Stomach (tissue), 4 donors: Measurements from ENCODE around the gene ABCC9.

ENCODE experiments used
- EP300 ChIP-seq: sonication (generic); formaldehyde crosslinking; IDR thresholded peaks from one replicate; pipeline ENCODE4 v1.6.1; 2017; ENCODE audit warnings: antibody characterized with exemption
- POLR2A ChIP-seq, 4 donors: fragments of 450-650 bp; IDR thresholded peaks; one replicate each; pipeline ENCODE4 v1.6.1; 2016; ENCODE audit warnings: antibody characterized with exemption in 4 of 4, control low read depth in 2 of 4, mild to moderate bottlenecking in 1 of 4, moderate library complexity in 1 of 4
- POLR2AphosphoS5 ChIP-seq, 3 donors: sonication (generic); formaldehyde crosslinking; IDR thresholded peaks; one replicate each; pipeline ENCODE4 v1.6.1; 2016; ENCODE audit warnings: antibody characterized with exemption in 3 of 3
- TF ChIP-seq, protein P1 (sequence below), 7 experiments: fragments of 450-650 bp in 4 of 7; fragments of 200-600 bp in 3 of 7; sonication (generic) in 3 of 7; IDR thresholded peaks; one replicate each; pipeline ENCODE4 v1.5.1; 2016 to 2019; ENCODE audit warnings: antibody characterized with exemption in 7 of 7, control low read depth in 2 of 7, mild to moderate bottlenecking in 1 of 7

DNA sequence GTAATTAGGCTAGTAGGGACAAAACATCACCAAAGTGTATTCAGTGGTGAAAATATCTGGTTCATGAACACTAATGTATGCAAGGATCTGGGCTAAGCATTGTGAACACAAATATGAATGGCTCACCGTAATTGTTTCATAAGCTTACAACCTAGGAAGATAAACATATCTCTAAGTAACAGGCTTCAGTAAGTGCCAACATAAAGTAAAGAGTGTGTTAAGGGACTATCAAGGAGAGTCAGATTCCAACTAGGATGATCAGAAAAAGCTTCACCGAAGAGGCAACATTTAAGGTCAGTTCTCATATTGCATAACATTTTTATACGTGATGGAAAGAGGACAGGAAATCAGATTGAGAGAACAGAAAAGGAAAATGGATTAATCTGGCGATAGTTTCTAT lies 29.4 kb downstream of the ABCC9 start:
- TF ChIP-seq, protein P1, sequence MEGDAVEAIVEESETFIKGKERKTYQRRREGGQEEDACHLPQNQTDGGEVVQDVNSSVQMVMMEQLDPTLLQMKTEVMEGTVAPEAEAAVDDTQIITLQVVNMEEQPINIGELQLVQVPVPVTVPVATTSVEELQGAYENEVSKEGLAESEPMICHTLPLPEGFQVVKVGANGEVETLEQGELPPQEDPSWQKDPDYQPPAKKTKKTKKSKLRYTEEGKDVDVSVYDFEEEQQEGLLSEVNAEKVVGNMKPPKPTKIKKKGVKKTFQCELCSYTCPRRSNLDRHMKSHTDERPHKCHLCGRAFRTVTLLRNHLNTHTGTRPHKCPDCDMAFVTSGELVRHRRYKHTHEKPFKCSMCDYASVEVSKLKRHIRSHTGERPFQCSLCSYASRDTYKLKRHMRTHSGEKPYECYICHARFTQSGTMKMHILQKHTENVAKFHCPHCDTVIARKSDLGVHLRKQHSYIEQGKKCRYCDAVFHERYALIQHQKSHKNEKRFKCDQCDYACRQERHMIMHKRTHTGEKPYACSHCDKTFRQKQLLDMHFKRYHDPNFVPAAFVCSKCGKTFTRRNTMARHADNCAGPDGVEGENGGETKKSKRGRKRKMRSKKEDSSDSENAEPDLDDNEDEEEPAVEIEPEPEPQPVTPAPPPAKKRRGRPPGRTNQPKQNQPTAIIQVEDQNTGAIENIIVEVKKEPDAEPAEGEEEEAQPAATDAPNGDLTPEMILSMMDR (IDR thresholded peaks at IDR 0.05) = no peak
- no peak for TF ChIP-seq POLR2A (IDR thresholded peaks at IDR 0.05)
- no peak for TF ChIP-seq POLR2AphosphoS5 (IDR thresholded peaks at IDR 0.05)
- no peak for TF ChIP-seq EP300
